OCI-LY3 (cell line): Measurements from ENCODE around the gene FLVCR2.

ENCODE experiments used
- EZH2phosphoT487 ChIP-seq: fragments of 200-600 bp; shearing (Covaris generic); IDR thresholded peaks from 2 replicates; pipeline ENCODE4 v1.6.1; 2018; ENCODE audit warnings: antibody characterized with exemption, mixed run types, low read depth
- TF ChIP-seq, protein P1 (sequence below): fragments of 200-600, 300-600 bp; sonication (generic); IDR thresholded peaks from 2 replicates; pipeline ENCODE4 v1.5.1; 2014; ENCODE audit warnings: antibody characterized with exemption, low read length, low read depth

DNA sequence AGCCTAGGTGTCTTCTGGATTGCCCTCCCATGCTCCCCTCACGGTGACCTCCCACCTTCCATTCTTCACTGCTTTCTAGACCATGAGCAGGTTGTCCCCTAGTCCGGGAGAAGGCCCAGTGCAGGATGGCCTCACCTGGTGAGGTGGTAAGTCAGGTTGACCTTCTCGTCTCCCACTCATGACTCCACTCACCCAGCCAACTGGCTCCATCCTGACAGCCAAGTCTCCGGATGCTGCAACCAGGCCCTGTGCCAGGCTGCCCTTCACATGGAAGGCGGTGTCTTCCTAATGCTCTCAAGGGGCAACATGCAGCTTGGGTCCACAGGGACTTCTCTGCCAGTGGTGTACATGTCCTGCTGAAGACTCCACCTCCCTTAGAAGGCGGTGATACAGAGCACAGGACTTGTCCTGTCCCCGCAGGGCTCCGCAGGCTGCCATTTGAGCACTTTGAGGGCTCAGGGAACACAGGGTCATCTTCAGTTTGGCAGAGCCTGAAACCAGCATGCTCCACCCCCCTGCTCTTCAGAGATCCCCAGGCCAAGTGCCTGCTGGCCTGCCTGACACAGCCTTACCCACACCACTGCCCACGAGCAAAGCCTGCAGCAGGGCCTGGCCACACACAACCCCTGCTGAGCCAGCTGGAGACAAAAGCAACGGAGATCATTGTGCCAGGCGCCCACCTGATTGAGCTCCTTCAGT is 30.7 kb upstream of the FLVCR2 start:
- TF ChIP-seq, protein P1, sequence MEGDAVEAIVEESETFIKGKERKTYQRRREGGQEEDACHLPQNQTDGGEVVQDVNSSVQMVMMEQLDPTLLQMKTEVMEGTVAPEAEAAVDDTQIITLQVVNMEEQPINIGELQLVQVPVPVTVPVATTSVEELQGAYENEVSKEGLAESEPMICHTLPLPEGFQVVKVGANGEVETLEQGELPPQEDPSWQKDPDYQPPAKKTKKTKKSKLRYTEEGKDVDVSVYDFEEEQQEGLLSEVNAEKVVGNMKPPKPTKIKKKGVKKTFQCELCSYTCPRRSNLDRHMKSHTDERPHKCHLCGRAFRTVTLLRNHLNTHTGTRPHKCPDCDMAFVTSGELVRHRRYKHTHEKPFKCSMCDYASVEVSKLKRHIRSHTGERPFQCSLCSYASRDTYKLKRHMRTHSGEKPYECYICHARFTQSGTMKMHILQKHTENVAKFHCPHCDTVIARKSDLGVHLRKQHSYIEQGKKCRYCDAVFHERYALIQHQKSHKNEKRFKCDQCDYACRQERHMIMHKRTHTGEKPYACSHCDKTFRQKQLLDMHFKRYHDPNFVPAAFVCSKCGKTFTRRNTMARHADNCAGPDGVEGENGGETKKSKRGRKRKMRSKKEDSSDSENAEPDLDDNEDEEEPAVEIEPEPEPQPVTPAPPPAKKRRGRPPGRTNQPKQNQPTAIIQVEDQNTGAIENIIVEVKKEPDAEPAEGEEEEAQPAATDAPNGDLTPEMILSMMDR: no peak
- no peak for TF ChIP-seq EZH2phosphoT487
